HG03520 (cell line): ENCODE data around the gene NPPA.

Source experiments
- ATAC-seq: cut with Tn5 transposase; IDR thresholded peaks from one replicate; pipeline ENCODE4 v1.9.1; 2021; ENCODE audit warnings: mild to moderate bottlenecking, moderate library complexity; ENCODE audit not compliant: unreplicated experiment

NPPA gene

DNA sequence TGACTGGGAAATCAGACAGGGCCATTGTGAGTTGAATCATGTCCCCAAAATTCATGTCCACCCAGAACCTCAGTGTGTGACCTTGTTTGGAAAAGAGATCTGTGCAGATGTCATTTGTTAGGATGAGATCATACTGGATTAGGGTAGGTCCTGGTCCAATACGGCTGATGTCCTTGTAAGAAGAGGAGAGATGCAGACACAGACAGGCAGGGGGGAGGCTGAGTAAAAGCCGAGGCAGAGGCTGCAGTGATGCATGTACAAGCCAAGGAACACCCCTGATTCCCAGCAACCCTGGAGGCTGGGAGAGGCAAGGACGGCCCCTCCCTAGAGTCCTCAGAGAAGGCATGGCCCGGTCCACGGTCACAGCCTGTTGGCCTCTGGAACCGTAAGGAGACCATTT lies 27.0 kb upstream of the NPPA start:
- no peak for ATAC-seq

DNA sequence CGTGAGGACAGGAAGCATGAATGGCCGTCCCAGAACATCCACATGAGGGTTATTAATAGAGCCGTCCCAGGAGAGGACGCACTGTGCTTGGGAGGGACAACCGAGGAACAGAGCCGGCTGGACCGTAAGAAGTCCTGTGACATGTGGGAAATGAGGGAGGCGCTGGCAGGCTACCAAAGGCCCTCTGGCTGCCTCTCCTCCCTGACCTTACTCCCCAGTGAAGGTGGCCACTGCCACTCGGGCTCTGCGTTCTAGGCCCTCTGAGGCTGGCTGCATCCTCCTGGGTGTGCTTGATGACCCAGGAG lies 26.6 kb upstream of the NPPA start:
- no peak for ATAC-seq

DNA sequence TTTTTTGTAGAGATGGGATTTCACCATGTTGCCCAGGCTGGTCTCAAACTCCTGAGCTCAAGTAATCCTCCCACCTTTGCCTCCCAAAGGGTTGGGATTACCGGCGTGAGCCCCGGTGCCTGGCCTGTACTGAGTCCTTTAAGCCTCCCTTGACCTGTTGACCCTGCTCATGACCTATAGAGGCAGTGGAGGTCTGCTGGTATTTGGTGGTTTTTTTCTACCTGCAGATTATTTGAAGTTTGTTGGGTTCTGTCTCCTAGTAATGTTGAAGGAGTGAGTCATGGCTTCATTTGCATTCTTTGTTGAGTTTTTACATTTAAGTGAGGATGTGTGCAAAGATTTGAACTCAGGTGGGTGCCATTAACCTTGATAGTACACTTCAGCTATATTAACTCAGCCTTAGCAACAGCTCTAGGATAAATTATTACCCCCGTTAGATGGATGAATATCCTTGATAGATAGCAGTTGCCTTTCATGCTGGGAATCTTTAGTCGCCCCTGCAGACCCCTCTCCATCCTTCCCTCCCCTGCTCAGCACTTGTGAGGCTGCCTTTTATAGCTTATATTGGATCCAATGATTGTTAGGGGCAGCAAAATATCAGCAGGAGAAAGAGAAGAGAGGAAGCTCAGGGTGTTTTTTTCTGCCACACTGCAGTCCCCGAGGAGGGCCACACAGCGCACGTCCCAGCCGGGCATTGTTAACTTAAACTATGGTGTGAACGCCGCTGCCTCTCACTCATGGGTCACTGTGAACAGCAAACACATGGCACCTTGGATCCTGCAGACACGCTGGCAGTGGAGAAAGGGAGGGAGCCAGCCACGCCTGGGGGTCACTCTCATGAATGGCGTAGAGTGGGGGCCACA lies 26.0 kb upstream of the NPPA start:
- ATAC-seq, result no peak

DNA sequence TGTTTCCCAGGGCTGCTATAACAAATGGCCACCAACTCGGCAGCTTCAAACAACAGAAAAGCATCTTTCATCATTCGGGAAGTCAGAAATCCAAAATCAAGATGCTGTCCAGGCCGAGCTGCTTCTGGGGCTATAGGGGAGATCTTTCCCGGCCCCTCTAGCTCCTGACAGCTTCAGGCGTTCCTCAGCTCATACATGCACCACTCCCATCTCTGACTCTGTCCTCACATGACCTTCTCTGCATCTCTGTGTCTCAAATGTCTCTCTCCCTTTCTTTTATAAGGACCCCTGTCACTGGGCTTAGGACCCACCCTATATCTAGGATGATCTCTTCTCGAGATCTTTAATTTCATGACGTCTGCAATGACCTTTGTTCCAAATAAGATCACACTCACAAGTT lies 25.0 kb upstream of the NPPA start:
- no peak for ATAC-seq

DNA sequence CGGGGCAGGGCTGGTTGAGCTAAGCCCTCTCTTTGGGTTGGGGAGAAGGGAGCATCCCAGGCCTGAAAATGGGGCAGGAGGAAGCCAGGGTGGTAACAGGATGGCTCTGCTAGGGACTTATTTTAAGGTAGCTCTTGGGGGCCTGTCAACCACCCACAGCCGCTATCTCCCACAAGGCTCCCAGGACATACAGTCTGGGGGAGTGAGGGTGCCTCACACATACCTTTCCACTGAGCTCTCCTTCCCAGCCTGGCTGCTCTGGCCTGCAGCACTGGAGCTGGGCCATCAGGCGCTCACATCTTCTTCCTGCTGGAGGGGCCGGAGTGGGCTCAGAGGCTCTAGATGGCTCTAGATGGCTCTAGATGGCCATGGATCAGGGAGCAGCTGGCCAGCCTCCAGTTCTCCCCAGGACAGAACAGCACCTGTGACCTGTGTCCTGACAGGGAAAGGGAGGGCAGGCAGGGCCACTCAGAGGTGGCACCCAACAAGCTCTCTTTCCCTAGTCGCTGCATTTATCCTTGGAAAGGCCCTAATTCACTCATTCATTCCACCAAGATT lies 22.1 kb upstream of the NPPA start:
- no peak for ATAC-seq

DNA sequence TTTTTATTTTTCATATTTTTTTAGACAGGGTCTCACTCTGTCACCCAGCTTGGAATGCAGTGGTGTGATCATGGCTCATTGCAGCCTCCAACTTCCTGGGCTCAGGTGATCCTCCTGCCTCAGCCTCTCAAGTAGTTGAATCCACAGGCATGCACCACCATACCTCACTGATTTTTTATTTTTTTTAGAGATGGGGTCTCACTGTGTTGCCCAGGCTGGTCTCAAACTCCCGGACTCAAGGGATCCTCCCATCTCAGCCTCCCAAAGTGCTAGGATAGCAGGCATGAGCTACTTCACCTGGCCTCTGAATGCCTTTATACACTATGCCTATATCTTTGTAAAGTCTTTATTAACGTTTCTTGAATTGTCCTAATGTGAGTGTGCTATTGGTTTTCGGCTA lies 21.5 kb upstream of the NPPA start:
- no peak for ATAC-seq

DNA sequence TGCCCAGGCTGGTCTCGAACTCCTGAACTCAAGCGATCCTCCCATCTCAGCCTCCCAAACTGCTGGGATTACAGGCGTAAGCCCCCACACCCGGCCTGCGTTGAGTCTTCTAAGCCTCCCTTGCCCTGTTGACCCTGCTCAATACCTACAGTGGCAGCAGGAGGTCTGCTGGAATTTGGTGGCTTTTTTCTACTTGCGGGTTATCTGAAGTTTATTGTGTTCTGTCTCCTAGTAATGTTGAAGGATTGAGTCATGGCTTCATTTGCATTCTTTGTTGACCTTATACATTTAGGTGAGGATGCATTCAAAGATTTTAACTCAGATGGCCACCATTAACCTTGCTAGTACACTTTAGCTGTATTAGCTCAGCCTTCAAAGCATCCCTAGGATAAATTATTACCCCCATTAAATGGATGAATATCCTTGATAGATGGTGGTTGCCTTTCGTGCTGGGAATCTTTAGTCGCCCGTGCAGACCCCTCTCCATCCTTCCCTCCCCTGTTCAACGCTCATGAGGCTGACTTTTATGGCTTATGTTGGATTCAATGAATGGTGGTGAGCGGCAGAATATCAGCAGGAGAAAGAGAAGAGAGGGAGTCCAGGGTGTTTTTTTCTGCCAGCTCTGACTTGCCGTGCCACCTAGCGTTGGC lies 20.9 kb upstream of the NPPA start:
- no peak for ATAC-seq

DNA sequence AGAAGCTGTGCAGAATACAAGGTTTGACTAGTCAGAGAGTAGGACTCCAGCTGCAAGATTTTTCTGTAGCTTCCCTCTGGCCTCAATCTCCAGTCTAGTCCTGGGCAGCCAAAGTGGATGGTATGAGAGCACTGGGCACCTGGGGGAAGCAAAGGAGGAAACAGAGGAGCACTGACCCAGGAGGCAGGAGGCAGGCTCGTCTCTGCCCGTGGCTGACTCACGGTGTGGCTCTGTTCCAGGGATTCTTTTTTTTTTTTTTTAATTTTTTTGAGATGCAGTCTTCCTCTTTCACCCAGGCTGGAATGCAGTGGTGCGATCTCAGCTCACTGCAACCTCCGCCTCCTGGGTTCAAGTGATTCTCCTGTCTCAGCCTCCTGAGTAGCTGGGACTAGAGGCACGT lies 15.3 kb upstream of the NPPA start:
- ATAC-seq, result no peak

DNA sequence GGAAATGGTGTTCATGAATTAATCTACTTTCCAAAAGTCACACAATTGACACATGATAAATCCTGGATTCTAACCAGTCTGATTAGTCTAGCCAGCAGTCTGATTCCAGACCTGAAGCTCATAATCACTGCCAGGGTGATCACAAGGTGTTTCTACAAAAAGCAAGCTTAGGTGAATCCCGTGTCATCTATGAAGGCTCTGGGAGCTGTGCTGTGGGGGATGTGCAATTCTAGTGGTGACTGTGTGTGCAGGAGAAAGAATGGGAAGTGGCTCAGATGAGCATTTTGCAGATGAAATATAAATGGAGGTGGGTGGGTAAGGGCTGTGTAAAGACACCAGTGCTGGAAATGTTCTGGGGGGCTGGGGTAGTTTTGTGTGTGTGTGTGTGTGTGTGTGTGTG lies 13.0 kb upstream of the NPPA start:
- no peak for ATAC-seq

DNA sequence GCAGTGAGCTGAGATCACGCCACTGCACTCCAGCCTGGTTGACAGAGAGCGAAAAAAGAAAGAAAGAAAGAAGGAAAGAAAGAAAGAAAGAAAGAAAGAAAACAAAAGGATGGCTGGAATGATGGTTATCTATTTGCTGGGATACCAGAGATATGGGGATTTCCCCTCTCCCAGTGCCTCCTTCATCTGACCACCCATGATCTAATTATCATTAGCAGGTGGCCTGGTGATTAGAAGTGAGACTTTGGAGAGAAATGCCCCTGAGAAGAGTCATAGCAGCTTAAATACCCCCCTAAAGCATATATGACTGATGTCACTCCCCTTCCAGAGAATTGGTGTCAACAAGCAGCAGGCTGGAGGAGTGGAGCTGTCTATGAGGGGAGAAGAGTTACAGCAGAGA lies 12.5 kb upstream of the NPPA start:
- no peak for ATAC-seq

DNA sequence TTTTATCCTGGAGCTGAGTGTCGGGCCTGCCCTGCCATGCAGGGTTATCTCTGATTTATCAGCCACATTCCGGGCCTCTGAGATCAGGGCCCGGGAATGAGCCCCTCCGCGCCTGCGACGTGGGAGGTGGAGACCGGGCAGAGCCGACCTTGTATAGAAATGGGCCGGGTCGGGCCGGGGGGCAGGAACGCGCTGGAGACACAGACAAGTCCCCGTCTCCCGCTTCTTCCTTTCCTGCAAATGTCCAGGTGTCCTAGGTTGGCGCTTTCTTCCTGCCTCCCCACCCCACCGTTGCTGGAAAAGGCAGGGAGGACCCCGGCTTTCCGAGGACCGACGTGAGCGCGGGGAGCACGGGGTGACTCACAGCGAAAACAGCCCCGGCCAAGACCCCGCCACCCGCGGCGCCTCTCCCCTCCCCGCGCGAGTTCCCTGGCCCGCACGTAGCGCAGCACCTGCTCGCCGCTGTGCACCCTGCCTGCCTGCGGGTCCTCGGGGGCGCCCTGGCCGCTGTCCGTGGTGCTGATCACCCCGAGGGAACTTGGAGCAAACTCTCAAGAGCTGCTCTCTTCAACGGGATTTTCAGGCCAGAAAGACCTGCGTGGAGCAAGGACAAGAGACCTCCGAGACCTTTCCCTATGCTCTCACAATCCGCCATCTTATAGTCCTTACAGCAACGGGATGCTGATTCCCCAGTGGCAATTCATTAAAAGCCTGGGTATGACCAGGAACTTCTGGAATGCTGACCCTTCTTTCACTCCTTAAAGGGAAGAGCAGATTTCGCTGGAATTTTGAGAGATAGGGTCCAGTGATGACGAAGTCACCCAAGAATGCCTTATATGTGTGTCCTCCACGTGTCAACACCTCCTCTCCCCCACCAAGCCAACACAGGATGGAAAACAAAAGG lies 11.6 kb upstream of the NPPA start:
- ATAC-seq, result no peak

DNA sequence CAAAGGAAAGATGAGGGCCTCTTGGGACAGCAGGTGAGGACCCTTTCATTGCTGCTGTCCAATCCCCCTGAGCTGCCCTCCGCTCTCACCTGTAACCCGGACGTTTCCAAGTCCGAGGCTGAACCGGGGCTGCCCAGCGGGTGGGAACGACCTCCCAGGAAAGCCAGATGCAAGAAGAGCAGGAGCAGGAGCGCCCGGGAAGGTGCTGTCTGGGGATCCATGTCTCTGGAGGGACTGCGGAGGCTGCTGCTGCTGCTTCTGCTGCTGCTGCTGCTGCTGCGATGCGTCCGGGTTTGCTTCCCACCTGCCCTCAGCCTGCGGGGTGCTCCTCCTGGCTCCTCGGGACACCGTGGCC lies 11.0 kb upstream of the NPPA start, which contains the start of gene NPPB:
NPPB (minus strand) TSS at position 333 of the 355 bp plus-strand sequence; CDS start at position 221, 112 bp downstream.
- ATAC-seq, result no peak

DNA sequence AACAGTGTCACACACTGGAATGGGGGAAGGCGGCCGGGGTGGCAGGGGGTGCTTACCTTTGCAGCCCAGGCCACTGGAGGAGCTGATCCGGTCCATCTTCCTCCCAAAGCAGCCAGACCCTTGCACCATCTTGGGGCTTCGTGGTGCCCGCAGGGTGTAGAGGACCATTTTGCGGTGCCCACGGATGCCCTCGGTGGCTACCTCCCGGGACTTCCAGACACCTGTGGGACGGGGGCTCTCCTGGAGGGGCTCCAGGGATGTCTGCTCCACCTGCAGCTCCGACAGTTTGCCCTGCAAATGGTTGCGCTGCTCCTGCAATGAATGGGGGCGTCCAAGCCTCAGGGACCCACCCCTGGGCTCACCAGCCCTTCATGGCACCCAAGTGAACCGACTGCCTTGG lies 10.6 kb upstream of the NPPA start:
- ATAC-seq, result no peak

DNA sequence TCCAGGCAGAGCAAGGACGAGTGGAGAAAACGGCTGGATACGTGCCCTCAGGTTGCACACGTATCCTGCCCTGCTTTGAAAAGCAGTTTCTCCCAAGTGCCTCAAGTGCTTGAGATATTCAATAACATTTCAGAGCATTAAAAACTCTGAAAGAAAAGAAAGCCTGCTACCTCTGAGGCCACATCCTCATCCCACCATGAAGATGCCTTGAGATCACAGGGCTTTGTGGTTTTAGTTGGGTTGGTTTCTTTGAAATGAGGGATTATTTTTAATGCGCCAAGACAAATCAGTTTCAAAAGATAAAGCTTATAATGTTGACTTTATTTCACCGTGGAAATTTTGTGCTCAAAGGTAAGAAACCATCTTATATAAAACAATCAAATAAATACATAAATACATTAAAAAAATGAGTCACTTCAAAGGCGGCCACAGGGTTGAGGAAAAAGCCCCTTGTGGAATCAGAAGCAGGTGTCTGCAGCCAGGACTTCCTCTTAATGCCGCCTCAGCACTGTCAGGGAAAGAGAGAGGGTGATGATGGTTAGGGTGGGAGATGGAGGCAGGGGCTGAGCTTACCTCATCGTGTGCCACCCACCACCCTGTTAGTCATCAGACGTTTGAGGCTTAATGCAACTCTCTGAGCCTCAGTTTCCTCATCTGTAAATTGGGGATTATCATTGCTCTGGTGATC lies 9.7 kb upstream of the NPPA start:
- ATAC-seq, result no peak

DNA sequence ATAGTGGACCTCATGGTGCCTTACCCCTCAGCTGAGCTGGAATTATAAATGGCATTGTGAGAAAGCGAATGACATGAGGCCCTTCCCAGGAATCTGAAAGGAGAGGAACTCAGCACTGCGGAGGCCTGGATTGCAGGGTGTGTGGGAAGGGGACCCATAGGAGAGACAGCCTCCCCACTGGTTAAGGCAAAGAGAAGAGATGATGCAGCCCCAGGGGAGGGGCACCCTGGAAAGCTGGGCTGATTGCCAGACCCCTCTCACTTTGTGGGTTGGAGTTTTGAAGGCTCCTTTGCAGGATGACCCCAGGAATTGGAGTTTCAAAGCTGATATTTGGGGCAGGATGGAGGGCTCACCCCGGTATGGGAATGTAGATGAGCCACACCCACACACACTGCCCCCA lies 9.1 kb upstream of the NPPA start:
- no peak for ATAC-seq

DNA sequence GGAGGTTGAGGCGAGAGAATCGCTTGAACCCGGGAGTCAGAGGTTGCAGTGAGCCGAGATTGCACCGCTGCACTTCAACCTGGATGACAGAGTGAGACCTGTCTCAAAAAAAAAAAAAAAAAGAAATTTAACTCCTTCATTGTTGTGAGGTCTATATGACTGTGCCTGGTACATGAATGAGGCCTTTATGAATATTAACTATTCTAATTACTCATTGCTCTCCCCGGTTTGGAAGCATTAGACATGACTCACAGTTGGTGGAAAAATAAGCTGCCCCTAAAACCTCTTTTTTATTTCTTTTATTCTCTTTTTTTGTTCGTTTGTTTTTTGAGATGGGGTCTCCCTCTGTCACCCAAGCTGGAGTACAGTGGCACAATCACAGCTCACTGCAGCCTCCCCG lies 7.8 kb upstream of the NPPA start:
- no peak for ATAC-seq

DNA sequence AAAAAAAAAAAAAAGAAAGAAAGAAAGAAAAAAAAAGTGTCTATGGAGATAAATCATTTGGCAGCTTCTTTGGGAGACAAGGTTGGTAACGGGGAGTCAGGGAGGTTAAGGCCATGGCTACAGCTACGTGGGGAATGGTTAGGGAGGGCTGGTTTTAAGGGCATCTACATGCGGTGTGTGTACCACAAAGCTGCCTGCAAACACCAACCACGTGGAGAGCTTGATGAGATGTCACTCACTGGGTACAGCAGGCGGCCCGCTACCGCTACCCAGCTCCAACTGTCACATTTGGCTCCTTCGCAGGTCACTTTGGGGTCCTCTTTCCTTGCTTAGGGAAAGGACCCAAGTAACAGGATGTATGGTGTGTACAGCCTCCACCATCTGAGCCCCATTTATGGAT lies 6.9 kb upstream of the NPPA start:
- ATAC-seq, result no peak

DNA sequence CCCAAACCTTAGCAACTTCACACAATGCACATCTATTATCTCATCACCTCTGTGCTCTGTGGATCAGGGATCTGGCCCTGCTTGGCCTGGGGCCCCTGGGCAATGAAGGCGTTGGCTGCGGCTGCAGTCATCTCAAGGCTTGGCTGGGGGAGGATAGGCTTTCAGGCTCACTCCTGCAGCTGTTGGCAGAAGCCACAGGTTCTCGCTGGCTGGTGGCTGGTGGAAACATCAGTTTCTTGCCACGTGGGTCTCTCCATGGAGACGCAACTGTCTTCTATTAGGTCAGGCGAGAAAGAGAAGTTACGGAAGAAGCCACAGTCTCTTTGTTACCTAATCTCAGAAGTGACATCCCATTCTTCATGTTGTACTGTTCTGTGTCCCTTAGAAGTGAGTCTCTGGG lies 3.6 kb upstream of the NPPA start:
- no peak for ATAC-seq

DNA sequence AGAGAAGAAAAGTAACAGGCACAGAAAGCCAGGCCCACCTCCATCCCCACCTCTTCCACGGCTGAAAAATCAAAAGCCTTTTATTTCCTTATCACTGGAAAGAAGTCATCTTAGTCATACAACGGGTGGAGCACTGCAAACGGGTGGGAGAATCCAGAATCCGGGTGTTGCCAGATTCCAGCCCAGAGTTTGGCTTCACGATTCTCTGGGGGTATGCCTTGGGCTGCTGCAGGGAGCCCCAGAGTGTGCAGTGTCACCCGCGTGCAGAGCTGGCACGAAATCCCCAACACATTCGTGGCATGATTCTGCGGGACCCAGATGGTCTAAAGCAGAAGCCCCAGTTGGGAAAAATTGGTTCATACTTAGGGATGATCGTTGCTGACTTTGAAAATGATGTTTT lies 2.6 kb upstream of the NPPA start:
- ATAC-seq, result no peak

DNA sequence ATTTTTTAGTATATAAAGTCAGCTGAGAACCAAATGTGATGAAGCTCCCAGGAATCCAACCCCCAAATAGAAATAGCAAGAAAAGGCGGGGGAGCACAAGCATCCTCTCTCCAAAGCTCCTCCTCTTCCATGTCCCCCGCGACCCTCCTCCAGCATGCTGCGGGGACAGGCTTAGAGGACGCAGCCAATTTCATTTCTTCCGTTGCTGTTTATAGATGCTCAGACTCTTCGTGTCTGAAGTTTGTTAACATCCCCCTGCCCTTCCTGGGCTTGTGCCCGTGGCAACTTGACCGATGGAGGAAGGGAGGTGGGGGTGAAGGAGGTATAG lies 754 bp upstream of the NPPA start:
- no peak for ATAC-seq
